ENCODE measurements around the gene AHRR.

GRCh38 chr5:437281-437771 is 115.8 kb downstream of the AHRR start:
- TF ChIP-seq POLR2A (IDR thresholded peaks at IDR 0.05): no peak
- TF ChIP-seq, protein P1, sequence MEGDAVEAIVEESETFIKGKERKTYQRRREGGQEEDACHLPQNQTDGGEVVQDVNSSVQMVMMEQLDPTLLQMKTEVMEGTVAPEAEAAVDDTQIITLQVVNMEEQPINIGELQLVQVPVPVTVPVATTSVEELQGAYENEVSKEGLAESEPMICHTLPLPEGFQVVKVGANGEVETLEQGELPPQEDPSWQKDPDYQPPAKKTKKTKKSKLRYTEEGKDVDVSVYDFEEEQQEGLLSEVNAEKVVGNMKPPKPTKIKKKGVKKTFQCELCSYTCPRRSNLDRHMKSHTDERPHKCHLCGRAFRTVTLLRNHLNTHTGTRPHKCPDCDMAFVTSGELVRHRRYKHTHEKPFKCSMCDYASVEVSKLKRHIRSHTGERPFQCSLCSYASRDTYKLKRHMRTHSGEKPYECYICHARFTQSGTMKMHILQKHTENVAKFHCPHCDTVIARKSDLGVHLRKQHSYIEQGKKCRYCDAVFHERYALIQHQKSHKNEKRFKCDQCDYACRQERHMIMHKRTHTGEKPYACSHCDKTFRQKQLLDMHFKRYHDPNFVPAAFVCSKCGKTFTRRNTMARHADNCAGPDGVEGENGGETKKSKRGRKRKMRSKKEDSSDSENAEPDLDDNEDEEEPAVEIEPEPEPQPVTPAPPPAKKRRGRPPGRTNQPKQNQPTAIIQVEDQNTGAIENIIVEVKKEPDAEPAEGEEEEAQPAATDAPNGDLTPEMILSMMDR (IDR thresholded peaks at IDR 0.05): no peak
